ENCODE data around the gene FGF18.

FGF18 gene

DNA sequence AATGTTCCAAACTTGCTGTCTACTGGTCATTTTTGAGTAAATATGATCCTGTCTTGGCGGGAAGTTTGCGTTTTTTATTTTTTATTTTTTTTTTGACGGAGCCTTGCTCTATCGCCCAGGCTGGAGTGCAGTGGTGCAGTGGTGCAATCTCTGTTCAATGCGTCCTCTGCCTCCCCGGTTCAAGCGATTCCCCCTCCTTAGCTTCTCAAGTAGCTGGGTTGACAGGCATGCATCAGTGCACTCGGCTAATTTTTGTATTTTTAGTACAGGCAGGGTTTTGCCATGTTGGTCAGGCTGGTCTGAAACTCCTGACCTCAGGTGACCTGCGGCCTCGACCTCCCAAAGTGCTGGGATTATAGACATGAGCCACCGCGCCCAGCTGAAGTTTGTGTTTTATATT is 45.4 kb downstream of the FGF18 start:
- no peak for DNase-seq (ENCODE audit: extremely low read depth in 1 of 2, low read depth in 1 of 2)

DNA sequence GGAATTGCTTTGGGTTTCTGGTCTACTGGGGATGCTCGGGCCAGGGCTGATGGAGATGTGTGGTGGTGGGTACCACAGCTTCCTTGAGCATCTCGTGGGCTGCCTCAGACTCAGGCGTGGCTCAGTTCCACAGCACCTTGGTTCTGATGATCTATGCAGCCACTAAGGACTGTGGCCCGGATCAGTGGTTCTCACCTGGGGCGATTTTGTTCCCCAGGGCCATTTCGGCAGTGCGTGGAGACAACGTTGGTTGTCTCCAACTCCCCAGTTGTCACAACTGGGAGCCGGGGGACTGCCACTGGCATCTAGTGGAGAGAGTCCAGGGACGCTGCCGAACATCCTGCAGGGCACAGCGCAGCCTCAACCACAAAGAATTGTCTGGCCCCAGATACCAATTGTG is 47.7 kb downstream of the FGF18 start:
- DNase-seq (ENCODE audit: extremely low read depth in 1 of 2, low read depth in 1 of 2) = no peak

DNA sequence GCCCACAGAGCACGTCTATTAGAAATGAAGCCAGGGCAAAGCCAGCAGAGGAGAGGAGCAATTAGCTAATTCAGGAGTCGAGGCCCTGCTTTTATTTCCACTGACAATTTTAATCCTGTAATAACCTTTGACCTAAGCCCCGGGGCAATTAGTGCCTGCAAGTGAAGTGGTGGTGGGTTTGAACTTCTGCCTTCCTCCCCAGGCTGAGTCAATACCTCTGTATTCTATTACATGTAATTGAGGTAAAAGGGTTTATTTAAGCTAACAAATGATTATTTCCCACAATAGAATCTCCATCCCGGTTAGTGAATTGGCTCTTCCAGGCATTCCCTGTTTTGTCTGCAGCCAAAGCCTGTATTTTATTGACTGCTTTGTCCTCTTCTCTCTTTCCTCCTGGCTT is 49.9 kb downstream of the FGF18 start:
- DNase-seq (ENCODE audit: extremely low read depth in 1 of 2, low read depth in 1 of 2) = no peak

DNA sequence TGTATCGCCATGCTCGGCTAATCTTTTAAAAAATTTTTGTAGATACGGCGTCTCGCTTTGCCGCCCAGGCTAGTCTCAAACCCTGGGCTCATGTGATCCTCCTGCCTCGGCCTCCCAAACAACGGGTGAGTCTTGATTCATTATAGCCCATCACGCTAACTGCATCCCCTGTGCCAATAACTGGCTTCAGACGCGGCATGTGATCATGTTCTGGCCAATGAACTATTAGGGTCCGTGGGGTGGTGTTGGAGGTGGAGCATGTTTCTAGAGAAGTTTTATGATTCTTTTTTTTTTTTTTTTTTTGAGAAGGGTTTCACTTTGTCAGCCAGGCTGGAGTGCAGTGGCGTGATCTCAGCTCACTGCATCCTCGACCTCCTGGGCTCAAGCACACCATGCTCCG is 51.0 kb downstream of the FGF18 start:
- no peak for DNase-seq (ENCODE audit: extremely low read depth in 1 of 2, low read depth in 1 of 2)

DNA sequence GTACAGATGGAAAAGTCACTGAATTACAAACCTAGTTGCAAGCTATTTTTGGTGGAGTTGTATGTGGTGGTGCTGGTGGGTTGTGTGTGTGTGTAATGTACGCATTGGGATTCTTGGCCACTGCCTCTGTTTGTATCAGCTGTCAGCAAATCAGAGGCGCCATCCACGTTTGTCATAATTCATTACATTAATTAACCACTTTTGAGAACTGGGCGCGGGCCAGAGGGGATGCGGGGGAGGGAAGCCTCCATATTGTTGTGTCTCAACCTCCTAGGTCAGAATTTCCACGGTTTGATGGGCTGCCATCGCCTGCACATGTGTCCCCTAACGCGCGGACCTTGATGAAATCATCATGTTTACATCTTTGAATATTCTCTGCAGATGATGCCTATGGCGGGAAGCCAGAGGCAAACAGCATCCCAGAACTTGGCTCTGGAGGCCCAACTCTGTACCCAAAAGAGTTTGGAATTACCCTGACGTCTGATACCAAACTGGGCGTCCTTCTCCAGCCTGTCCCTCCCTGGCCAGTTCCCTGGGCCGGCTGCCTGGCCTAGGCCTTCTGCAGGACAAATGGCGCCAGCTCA is 54.9 kb downstream of the FGF18 start:
- no peak for DNase-seq (ENCODE audit: extremely low read depth in 1 of 2, low read depth in 1 of 2)

DNA sequence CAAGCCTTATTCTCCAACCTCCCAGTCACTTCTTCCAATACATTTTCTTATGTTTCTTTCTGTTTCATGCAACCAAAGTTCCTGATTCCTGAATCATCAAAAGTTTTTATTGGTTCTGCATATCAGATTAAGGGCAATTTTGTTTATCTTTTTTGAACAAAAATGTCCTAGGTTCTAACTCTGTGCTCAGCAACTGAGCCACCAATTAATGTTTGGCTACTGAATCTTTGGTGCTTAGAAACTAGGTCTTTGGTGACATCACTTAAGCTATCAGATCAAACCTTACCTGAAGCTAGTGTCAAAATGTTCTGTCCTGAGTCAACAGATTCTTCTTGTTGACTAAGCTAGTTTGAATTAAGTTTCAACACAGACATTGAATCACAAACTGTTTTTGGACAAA is 56.1 kb downstream of the FGF18 start:
- no peak for DNase-seq (ENCODE audit: extremely low read depth in 1 of 2, low read depth in 1 of 2)

DNA sequence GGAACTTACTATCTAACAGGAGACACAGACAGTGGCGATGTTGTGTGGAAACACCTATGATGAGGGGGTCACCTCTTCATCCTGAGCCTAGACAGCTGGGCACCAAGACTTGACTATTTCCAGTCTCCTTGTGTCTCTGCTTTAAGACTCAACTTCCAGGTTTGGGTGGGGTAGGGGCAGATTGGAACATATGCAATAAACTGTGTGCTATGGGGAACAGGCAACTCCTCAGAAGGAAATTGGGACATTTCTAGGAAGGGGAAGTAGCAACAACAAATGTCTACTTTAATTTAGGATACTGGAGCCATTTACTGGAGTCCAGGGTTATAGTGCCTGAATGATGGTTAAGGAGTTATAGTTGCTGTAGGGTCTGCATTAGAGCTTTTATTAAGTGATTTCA is 57.3 kb downstream of the FGF18 start:
- no peak for DNase-seq (ENCODE audit: extremely low read depth in 1 of 2, low read depth in 1 of 2)

DNA sequence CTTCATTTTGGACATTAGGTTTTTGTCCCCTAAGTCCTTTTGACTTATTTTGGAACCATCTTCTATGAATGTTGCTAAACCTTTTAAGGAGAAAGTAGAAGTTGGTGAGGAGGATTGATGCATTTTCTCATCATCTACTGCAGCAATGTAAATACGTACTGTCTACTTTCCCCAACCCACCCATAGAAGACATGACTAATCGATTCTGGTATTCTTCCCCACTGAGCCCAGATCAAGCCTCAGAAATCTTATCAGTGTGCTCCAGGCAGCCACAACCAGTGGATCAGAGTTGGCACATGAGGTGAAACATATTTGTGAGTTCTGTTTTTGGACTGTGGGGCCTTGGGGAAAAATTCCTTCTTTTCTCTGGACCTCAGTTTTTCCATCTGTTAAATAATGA is 57.7 kb downstream of the FGF18 start:
- no peak for DNase-seq (ENCODE audit: extremely low read depth in 1 of 2, low read depth in 1 of 2)

DNA sequence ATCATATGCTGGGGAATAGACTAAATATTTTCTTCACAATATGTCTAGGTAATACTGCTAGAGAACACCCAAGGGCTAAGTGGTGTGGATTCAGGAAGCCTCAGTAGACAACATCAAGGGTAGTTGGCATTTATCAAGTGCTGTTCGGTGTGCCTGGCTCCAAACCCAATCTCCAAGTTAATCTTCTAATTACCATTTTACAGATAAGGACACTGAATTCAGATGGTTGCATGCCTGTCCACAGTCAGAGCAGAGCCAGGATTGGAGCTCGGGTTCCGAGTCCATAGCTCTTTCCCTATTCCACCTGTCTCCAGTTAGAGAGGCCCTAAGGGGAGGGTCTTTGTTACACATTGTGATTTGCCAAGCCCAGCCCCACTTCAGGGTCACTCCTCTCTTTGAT is 58.2 kb downstream of the FGF18 start:
- DNase-seq (ENCODE audit: extremely low read depth in 1 of 2, low read depth in 1 of 2) = no peak

DNA sequence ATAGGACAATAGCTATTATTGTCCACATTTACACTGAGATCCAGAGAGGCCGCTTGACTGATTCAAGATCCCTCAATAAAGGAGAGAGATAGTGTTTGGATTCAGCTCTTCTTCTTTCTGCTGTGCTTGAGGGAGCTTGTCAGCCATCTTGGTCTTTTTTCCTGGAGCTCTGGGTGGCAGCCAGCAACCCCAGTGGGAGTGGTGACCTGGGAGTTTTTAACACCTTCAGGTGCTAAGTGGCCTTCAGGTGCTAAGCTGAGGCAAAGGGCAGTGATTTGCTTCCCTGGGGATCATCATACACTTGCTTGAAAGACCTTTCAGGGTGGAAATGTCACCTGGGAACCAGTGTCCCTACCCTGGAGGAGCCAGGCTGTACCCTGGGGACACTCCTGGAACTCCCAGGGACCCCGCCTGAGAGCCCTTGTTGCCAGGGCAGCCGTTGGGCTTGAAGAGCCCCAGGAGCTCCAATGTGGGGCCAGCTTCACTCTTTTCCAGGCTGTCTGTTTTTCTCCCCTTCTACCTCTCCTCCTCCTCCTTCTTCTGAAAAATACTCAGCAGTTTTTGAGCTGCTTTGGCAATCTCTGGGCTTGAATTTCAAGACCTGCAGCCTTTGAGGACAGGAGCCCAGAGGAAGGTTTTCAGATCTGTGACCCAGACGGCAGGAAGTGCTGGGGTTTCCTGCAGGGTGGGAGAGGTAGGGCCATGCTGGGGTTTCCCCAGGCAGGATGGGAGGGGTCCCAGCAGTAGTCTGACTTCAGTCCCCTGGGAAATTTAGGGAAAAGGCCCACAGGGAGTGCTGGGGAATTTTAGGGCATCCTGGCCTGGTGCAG is 59.7 kb downstream of the FGF18 start:
- DNase-seq (ENCODE audit: extremely low read depth in 1 of 2, low read depth in 1 of 2) = no peak

DNA sequence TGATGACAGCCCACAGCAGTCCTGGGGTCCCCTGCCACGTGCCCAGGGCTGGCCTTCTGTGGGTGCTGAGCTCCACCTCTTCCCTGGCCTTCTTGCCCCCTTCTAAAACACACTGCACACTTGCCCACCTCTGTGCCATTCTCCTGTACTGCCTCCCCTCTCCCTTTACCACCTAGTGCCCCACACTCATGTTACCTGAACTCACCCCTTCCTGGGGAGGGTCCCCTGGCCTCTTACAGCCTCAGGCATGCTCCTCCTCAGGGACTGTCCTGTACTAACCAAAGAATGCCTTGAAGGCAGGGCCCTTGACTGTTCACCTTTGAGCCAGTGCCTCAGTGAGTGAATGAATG is 60.3 kb downstream of the FGF18 start:
- DNase-seq (ENCODE audit: extremely low read depth in 1 of 2, low read depth in 1 of 2) = no peak

DNA sequence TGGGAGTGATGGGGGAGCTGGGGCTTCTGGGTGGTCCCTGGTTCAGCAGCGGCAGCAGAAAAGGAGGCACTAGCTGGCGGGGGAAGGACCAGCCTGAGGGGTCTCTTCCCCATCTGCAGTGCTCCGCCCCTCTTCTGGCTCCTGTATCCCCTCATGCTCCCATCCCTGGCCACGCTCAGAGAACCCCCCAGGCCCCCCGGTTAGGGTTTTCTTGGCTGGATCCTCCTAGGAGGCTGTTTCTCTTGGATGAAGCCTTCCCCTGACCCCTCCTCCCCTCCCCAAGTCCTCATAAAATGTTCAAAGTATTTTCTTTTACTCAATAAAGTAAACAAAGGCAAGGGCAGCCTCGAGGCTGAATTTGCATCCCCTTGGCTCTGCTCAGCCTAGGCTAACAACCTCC is 60.8 kb downstream of the FGF18 start:
- DNase-seq (ENCODE audit: extremely low read depth in 1 of 2, low read depth in 1 of 2) = no peak

DNA sequence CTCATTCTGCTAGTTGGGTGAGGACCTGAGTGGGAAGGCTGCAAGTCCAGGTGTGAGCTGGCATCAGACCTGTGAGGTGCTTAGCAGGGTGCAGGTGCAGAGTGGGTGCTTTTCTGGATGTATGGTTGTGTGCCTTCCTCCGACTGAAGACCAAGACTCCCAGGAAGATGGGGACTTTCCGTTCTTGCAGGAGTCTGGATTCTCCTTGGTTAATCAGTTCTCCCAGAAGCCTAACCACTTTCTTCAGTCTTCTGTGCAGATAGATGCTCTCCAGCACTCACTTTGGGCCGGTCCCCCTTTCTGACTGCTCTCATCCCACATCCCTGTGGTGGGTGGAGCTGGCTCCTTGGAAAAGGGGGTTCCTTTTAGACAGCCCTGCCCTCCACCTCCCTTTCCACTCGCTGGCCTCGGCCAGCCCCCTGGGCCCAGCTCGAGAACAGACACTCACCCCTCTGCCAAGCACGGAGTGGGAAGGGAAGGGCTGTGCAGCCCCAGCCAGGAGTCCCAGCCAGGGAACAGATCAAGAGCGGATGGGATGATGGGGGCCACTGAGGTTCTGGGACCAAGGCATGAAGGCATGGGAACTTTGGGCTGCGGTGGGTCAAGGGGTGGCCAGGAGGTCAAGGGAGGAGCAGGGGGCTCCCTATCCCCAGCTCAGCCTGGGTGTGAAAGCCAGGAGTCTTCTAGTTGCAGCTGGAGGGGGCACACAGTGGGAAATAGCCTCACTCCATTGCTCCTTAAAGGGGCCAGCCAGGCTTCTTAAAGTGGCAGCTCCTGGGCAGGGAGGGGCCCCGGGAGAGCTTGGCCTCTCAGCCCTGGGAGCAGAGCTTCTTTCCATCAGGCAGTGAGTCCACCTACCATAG is 62.4 kb downstream of the FGF18 start:
- DNase-seq (ENCODE audit: extremely low read depth in 1 of 2, low read depth in 1 of 2) = no peak

DNA sequence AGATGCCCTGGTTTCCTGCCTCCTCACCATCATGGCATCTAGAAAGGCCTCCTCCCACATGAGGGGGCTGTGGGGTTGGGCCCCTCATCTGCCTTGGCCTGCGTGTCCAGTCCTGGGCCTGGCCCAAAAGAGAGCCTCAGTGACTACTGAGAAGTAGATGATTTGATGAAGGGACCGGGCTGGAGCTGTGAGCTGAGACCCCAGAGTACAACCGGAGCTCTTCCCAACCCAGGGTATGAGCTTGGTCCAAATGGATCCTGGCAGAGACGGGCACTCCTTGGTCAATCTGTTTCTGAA is 62.9 kb downstream of the FGF18 start:
- no peak for DNase-seq (ENCODE audit: extremely low read depth in 1 of 2, low read depth in 1 of 2)

DNA sequence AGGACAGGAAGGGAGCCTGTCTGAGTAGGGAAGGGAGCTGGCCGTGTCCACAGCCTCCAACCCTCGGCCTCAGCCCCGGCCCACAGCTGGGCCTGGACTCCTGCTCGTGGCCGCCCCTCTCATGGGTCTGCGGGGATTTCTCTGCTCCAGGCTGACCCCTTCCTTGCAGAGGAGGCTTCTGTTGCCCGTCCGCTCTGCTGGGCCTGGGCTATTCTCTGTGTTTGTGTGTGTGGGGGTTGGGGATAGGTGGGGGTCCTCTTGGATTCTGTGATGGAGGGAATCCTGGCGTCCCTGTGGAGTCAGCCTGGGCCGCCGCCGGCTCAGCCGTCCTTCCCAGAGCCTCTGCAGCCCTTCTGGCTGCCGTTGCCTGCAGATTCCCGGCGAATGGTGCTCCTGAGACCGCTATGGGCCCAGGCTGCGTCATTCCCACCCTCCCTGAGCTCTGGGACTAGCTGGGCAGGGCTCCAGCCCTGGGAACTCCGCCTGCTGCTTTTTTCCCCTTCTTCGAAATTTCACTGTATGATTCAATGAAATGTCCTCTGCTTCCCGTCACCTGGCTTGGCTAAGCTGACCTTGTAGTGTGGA is 64.2 kb downstream of the FGF18 start:
- DNase-seq (ENCODE audit: extremely low read depth in 1 of 2, low read depth in 1 of 2) = no peak

DNA sequence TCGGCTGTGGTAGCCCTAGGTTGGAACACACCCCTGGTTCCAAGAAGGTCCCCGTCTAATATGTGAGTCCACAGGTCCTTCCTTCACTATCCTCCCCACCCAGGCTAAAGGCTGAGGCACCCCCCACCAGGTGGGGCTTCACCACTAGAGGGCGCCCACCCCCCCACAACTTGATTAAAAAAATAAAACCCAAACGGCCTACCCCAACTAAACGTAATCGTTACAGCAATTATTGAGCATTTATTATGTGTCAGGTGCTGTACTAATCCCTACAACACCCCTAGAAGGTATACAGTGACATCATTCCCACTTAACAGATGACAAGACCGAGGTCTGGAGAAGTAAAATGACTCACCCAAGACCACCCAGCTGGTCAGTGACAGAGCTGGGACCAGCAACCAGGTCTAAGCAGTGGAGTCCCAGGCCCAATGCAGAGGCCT is 65.0 kb downstream of the FGF18 start:
- DNase-seq (ENCODE audit: extremely low read depth in 1 of 2, low read depth in 1 of 2) = peak in 1 of 2 donors; percentile 42

DNA sequence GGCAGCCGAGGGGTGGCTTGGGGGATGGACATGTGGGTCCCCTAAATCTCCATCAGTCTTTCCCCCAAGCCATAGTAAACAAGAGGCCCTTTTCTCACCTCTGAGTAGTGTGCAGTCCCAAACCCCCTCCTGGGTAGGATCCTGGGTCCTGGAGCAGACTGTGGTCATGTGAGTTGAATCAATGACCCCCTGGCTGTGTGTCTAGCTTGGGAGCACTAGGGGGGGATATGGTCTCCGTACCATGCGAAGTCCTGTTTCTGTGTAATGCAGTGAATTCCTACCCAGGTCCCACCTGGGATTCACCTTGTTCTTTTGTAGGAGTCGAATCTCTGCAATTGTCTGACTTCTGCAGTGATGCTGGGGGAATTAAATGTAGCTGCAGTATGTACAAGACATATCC is 66.2 kb downstream of the FGF18 start:
- DNase-seq (ENCODE audit: extremely low read depth in 1 of 2, low read depth in 1 of 2) = no peak

DNA sequence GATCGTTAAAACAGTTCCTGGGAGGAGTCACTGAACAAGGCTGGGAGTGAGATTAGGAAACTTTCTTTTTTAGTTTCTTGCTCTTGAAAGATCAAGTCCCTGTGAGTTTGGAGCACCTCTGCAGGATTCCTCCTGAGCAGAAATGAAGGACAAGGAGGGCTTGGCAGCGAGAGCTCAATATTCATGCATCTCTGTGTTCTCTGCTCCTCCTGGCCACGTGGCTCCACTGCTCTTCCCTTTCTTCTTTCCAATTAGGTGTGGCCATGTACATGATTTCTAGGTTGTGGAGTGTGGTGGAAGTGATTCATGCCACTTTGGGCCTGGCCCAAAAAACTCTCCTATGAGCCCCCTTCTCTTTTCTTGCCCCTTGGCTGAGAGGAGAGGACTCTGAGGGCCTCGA is 67.2 kb downstream of the FGF18 start:
- DNase-seq (ENCODE audit: extremely low read depth in 1 of 2, low read depth in 1 of 2) = no peak

DNA sequence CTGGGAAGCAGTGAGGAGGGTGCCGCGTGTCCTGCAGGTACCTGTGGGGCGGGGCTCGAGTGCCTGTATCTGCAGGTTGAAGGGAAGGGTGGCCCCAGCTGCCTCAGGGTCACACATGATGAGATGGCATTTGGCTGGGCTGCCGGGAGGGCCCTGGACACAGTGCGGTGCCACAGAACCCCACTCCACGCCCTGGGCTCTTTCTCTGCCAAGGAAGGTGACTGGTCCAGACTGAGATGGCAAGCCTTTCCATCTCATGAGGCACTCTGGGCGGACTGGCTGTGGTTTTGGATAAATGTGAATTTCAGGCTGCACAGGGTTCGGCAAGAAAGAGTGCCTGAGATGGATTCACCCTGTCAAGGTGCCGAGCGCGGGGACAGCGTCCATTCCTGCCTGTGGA is 69.4 kb downstream of the FGF18 start:
- no peak for DNase-seq (ENCODE audit: extremely low read depth in 1 of 2, low read depth in 1 of 2)

DNA sequence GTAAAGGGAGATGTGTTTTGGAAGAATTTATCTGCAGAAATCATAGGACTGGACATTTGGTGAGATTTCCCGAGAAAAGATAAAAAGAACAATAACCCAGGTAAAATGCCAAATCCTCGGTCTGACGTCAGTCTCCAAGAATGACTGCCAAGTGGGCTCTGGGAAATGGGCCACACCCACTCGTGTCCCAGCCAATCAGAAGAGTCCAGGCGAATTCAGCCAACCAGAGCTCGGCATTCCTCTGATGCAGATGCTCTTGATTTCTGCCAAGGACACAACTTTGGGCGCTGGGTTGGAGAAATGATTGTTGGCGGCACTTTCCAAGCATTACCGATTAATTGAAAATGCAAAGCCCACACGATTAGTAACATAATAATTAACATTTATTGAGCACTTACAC is 73.3 kb downstream of the FGF18 start:
- no peak for DNase-seq (ENCODE audit: extremely low read depth in 1 of 2, low read depth in 1 of 2)

DNA sequence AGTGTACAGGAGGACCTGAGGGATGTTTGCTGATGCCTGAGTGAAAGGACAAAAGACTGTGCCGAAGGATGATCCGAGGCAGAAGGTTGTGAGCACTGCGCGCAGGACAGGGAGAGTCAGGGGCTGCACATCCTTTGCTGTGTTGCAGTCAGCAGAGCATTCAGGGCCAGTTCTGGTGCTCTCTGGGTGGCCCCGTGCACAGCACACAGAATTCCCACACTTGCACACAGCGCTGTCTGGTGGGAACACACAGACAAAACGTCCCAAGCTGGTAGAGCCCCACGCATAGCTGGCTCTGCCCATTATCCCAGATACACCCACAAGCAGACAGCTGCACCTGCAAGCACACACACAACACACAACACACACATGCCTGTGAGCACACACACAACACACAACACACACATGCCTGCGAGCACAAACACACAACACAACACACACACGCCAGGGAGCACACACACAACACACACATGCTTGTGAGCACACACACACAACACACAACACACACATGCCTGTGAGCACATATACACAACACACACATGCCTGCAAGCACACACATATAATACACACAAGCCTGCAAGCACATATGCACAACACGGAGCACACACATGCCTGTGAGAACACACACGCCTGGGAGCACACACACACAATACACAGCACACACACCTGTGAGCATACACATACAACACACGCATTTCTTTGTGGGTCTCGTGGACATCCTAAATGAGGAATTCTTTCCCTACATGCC is 74.4 kb downstream of the FGF18 start:
- DNase-seq (ENCODE audit: extremely low read depth in 1 of 2, low read depth in 1 of 2) = no peak

Measured in activated CD8-positive, alpha-beta memory T cell treated with anti-CD3 and anti-CD28 coated beads for 1 hour (primary cell).